ENCODE data around the gene NAA80. TPM values are rescaled to one million over a fixed set of nuclear protein-coding genes. Genes with fewer than 3 reads are reported as not detected.

The NAA80 gene
- total RNA-seq, 4 donors from 2014 or later: 12.6 to 24.3 (median 15.9) TPM

DNA sequence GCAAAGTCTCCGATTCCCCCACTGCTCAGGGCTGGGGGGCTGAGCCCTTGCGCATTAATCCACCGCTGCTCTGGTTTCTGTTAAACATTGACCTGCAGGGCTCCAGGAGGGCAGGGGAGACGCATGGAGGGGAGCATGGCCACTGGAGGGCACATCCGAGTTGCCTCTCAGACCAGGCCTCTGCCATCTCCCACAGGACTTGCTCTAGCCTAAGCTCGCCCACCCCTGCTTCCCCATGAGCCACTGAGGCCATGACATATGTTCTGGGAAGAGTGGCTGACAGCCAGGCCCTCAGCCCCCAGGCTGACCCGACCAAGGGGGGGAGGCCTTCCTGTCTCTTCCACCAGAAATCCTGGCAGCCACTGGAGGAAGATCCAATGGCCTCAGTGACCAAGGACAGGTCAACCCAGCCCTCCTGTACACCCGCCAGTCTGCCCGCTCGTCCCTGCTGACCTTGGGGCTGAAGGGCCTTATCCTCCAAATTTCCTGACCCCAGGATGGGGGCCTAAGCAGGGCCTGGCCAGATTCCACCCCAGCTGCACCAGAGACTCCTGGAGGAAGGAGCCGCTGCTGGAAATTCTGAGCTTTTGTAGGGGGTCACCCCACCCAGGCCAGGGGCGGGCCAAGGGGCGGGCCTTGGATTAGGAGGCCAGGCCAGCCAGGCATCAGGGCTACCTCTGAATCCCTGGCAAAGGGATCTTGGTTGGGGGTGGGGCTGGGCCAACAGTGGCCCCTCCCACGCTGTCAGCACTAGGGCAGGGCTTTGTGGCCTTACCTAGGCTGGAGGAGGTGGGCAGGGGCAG, 4.0 kb upstream of the NAA80 start, which contains the start of gene HYAL1:
HYAL1 (minus strand) TSS at position 562 of the 803 bp plus-strand sequence. CDS start 618 bp downstream, outside the sequence.
- Histone ChIP-seq H3K27ac (peak within 1 kb of the TSS; percentile 45 to 89 (median 75)), H3K27me3 (no peaks in the 10 kb centered on the region), H3K36me3 (peaks cover 0 to 5% (median 0%) of the 10 kb centered on the region in 3 donors), H3K9me3 (no peaks in the 10 kb centered on the region), H3K4me1 (peaks cover 0 to 51% (median 36%) of the 10 kb centered on the region in 4 donors), H3K4me3 (peak within 1 kb of the TSS in 2 of 4 donors; percentile 20 to 44)
- TF ChIP-seq, protein P1, sequence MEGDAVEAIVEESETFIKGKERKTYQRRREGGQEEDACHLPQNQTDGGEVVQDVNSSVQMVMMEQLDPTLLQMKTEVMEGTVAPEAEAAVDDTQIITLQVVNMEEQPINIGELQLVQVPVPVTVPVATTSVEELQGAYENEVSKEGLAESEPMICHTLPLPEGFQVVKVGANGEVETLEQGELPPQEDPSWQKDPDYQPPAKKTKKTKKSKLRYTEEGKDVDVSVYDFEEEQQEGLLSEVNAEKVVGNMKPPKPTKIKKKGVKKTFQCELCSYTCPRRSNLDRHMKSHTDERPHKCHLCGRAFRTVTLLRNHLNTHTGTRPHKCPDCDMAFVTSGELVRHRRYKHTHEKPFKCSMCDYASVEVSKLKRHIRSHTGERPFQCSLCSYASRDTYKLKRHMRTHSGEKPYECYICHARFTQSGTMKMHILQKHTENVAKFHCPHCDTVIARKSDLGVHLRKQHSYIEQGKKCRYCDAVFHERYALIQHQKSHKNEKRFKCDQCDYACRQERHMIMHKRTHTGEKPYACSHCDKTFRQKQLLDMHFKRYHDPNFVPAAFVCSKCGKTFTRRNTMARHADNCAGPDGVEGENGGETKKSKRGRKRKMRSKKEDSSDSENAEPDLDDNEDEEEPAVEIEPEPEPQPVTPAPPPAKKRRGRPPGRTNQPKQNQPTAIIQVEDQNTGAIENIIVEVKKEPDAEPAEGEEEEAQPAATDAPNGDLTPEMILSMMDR (IDR thresholded peaks at IDR 0.05): peak in 1 of 5 experiments; percentile 16
- TF ChIP-seq EP300 (IDR thresholded peaks at IDR 0.05) (peak in 1 of 2 donors; percentile 53), POLR2A (IDR thresholded peaks at IDR 0.05) (peak in 1 of 2 donors; percentile 49)
- WGBS, 2 donors: 36 to 41% methylated on average over 10 to 11 of the region's 14 CpGs
- DNase-seq (ENCODE audit: low spot score in 2 of 2): peak in 1 of 2 donors; percentile 77

DNA sequence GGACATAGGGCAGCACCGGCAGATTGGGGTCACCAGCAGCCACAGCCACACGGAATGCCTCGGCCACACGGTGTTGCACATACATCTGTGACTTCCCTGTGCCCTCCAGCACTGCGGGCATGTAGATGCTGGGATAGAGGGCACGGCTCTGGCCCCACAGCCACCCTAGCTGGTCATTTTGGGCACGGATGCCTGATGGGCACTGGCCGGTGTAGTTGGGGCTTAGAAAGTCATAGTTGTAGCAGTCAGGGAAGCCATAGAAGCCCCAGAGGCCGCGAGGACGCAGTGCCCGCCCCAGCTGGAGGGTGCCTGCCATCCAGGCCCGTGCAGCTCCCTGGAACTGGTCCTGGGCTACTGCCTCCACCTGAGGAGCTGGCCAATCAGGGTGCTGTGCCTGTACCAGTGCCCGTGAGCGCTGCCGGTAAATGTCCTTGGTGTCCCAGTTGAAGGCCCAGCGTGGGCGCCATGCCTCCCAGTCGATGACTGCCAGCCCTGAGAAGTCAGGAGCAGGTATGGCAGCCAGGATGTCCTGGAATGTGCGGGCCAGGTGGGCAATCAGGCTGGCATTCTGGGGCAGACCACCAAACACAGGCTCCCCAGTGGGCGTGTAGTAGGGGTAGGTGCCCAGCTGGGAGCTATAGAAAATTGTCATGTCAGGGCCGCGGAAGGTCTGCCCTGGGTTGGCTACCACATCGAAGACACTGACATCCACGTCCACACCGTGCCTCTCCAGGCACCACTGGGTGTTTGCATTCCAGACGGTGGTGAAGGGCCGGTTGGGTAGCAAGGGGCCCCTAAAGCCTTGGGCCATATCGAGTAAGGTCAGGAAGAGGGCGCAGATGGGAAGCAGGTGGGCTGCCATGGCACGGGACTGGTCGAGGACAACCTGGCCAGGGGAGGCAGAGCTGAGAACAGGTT, 3.1 kb upstream of the NAA80 start:
- Histone ChIP-seq H3K9me3 (no peaks in the 10 kb centered on the region), H3K27me3 (no peaks in the 10 kb centered on the region), H3K36me3 (peaks cover 0 to 4% (median 0%) of the 10 kb centered on the region in 3 donors), H3K4me3 (peak overlapping the region in 2 of 4 donors; percentile 20 to 44), H3K27ac (peak overlapping the region; percentile 45 to 89 (median 75)), H3K4me1 (peaks cover 0 to 59% (median 40%) of the 10 kb centered on the region in 4 donors)
- TF ChIP-seq, protein P1 (IDR thresholded peaks at IDR 0.05): no peak
- TF ChIP-seq EP300 (IDR thresholded peaks at IDR 0.05): no peak
- TF ChIP-seq POLR2A (IDR thresholded peaks at IDR 0.05): no peak
- DNase-seq (ENCODE audit: low spot score in 2 of 2): no peak
- WGBS, 2 donors: 82 to 84% methylated on average over 21 to 24 of the region's 32 CpGs

DNA sequence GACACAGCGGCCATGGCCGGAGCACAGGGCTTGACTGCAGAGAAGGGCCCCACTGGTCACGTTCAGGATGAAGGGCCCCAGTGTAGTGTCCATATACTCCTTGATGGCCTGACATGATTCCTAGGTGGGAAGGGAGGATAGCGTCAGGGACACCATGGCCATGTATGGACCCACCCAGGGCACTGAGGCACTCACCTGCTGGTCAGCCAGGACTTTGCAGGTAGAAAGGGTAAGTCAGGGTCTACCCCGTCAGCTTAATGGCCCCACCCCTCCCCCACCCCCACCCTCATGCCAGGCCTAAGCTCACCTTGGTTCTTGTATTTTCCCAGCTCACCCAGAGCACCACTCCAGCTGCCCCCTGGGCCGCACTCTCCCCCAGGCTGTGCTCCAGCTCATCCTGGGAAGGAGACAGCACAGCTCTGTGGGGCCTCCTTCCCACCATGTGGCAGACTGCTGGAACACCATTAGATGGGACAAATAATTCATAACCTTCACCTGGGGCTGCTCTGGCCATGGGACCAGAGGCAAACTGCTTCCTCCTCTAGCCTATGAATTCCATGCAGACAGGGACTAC, 1.6 kb upstream of the NAA80 start:
- 61 to 64% methylated on average over 5 to 6 of the region's 6 CpGs for WGBS, 2 donors
- Histone ChIP-seq H3K4me1 (peaks cover 0 to 59% (median 40%) of the 10 kb centered on the region in 4 donors), H3K4me3 (peak overlapping the region in 1 of 4 donors; percentile 82)

DNA sequence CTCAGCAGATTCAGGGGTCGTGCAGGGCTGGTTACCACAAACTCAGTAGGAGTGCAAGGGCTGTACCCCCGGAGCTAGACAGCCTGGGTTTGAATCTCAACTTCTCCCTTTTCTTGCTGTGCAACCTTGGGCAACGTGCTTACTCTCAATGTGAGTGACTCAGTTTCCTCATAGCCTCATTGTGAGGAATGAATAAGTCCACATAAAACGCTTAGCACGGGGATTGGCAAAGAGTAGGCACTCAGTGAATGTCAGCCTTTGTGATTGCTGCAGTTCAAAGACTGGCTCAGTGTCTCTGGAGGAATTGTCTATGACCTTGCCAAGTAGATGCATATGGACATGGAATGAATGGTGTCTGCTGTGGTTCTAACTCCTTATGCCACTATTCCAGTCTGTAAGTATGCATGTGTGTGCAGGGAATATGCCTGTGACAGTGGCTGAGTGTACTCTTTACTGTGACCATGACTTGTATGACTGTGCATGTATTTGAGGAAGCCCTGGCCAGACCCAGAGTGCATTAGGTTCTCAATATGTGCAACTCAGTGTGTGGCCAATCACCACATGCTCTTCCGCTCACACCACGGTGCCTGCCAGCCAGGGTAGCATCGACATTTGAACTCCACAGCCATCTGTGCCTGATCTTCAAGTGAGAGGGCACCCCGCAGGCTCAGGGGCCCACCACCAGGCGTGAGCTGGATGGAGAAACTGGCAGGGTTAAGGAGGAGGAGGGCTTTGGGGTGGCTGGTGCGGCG, 900 bp upstream of the NAA80 start:
- H3K27me3 ChIP-seq: no peaks in the 10 kb centered on the region
- peak overlapping the region; percentile 75 to 97 (median 91) for H3K27ac ChIP-seq
- no peaks in the 10 kb centered on the region for H3K9me3 ChIP-seq
- WGBS, 2 donors: 19 to 35% methylated on average over 12 of the region's 12 CpGs
- peak overlapping the region; percentile 42 to 82 (median 74) for H3K4me3 ChIP-seq
- TF ChIP-seq POLR2A (IDR thresholded peaks at IDR 0.05) (no peak), EP300 (IDR thresholded peaks at IDR 0.05) (no peak)
- TF ChIP-seq, protein P1 (IDR thresholded peaks at IDR 0.05): peak in 1 of 5 experiments; percentile 24
- peaks cover 0 to 16% (median 0%) of the 10 kb centered on the region in 3 donors for H3K36me3 ChIP-seq
- H3K4me1 ChIP-seq: peaks cover 0 to 59% (median 40%) of the 10 kb centered on the region in 4 donors
- no peak for DNase-seq (ENCODE audit: low spot score in 2 of 2)

More for the DNA sequence above, 1.6 kb upstream of the NAA80 start:
- DNase-seq (ENCODE audit: low spot score in 2 of 2): no peak
- H3K36me3 ChIP-seq: peaks cover 0 to 16% (median 0%) of the 10 kb centered on the region in 3 donors
- no peaks in the 10 kb centered on the region for H3K9me3 ChIP-seq
- no peaks in the 10 kb centered on the region for H3K27me3 ChIP-seq
- TF ChIP-seq, protein P1 (IDR thresholded peaks at IDR 0.05): no peak
- TF ChIP-seq EP300 (IDR thresholded peaks at IDR 0.05) (no peak), POLR2A (IDR thresholded peaks at IDR 0.05) (no peak)
- peak overlapping the region; percentile 75 to 97 (median 91) for H3K27ac ChIP-seq
